AG09319 (cell line): ENCODE results near the gene UBE2F.

Experiments
- DNase-seq: peaks from one replicate; pipeline ENCODE4 v3.0.0-alpha.2; 2010; ENCODE audit warnings: low read depth; ENCODE audit errors: extremely low read depth
- CTCF ChIP-seq: IDR thresholded peaks from 2 replicates; pipeline ENCODE4 v1.5.1; 2011; ENCODE audit warnings: low read depth, mild to moderate bottlenecking, inconsistent platforms, low read length, moderate library complexity

UBE2F gene

GRCh38 chr2:238009563-238009962 is 42.7 kb downstream of the UBE2F start:
- no peak for DNase-seq
- no peak for TF ChIP-seq CTCF

- no peak for DNase-seq
Measured at GRCh38 chr2:238010572-238010971, 43.8 kb downstream of the UBE2F start.

GRCh38 chr2:238013806-238014205 is 47.0 kb downstream of the UBE2F start:
- no peak for DNase-seq
- no peak for TF ChIP-seq CTCF

More at GRCh38 chr2:238010572-238010971, 43.8 kb downstream of the UBE2F start:
- TF ChIP-seq CTCF, result no peak

GRCh38 chr2:238015705-238016104 is 48.9 kb downstream of the UBE2F start:
- peak; percentile 13 for TF ChIP-seq CTCF
- no peak for DNase-seq

GRCh38 chr2:238016526-238016925 is 49.7 kb downstream of the UBE2F start:
- DNase-seq, result no peak
- TF ChIP-seq CTCF, result no peak

GRCh38 chr2:238019962-238020361 is 53.1 kb downstream of the UBE2F start:
- no peak for DNase-seq
- TF ChIP-seq CTCF, result no peak

GRCh38 chr2:238020816-238021215 is 54.0 kb downstream of the UBE2F start:
- DNase-seq, result no peak
- no peak for TF ChIP-seq CTCF
